ENCODE measurements around the gene P2RX4. TPM values are rescaled to one million over a fixed set of nuclear protein-coding genes. Genes with fewer than 3 reads are reported as not detected.
"Not testable (repeated sequence)": the region's sequence is repeated elsewhere in the genome, so short reads cannot be mapped to it uniquely, and the experiment has no call there.

P2RX4 gene
- total RNA-seq, 1 donor, result 44.2 TPM

DNA sequence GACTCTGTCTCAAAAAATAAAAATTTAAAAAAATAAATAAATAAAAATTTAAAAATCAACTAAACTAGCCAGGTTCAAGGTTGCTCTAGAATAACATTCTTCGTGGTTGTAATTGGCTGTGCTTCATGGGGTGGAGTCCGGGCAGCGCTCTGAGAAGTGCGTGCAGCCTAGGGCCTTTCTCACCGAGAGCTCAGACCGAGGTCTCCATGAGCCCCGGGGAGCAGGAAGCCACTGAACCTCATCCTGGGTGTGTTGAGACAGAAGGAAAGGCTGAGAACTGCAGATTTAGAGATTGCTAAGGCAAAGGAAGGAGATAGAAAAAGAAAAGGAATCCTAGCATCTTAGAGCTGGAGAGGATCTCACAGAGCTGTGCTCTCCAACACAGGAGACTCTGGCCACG is 14.7 kb downstream of the P2RX4 start:
- Histone ChIP-seq H3K9me3 (ENCODE audit: low read depth, low read length) (no peaks in the 10 kb centered on the region), H3K4me1 (ENCODE audit: insufficient read depth, low read length) (peaks cover 30% of the 10 kb centered on the region), H3K4me3 (ENCODE audit: low read length) (no peak overlapping the region), H3K27me3 (ENCODE audit: insufficient read depth, low read length) (no peaks in the 10 kb centered on the region)

DNA sequence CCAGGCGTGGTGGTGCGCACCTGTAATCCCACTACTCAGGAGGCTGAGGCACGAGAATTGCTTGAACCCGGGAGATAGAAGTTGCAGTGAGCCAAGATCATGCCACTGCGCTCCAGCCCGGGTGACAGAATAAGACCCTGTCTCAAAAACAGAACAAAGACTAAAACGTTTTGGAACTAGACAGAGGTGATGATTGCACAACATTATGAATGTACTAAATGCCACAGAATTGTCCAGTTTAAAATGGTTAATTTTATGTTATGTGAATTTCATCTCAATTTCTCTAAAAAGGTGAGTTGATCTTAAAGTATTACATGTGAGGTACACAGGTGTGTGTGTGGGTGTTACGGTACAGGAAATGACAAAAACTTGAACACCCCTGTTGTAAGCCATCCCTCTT is 16.5 kb downstream of the P2RX4 start:
- H3K9me3 ChIP-seq (ENCODE audit: low read depth, low read length), result no peaks in the 10 kb centered on the region
- no peaks in the 10 kb centered on the region for H3K27me3 ChIP-seq (ENCODE audit: insufficient read depth, low read length)
- peaks cover 34% of the 10 kb centered on the region for H3K4me1 ChIP-seq (ENCODE audit: insufficient read depth, low read length)
- no peak overlapping the region for H3K4me3 ChIP-seq (ENCODE audit: low read length)

DNA sequence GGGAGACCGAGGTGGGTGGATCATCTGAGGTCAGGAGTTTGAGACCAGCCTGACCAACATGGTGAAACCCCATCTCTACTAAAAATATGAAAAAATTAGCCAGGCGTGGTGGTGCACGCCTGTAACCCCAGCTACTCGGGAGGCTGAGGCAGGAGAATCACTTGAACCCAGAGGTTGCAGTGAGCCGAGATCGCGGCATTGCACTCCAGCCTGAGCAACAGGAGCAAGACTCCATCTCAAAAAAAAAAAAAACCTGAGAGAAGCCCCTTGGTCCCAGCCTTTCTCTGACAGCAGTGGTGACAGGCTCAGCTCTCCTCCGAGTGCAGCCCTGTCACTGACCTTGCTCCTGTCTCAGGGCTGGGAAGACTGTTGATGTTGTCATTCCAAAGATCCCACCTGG is 16.9 kb downstream of the P2RX4 start:
- H3K4me3 ChIP-seq (ENCODE audit: low read length); H3K9me3 ChIP-seq (ENCODE audit: low read depth, low read length); H3K27me3 ChIP-seq (ENCODE audit: insufficient read depth, low read length): not testable (repeated sequence)
- peaks cover 34% of the 10 kb centered on the region for H3K4me1 ChIP-seq (ENCODE audit: insufficient read depth, low read length)

DNA sequence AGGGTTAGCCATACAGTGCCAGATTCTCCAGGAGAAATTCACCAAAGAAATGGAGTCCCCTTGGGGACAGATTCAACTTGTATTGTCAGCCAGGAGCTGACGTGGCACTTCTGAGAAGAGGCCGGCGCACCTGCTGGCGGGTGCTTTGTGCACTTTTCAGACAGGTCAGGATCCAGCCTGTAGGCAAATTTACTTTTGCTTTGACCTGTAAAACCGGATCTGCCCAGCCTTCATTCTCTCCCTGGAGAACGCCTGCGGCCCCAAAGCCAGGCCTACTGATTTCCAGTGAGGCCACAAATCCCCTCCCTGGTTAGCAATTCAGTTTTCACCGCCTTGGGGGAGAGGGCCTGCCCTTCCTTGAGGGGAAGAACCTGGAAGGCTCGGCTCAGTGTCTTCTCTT is 17.4 kb downstream of the P2RX4 start:
- Histone ChIP-seq H3K27me3 (ENCODE audit: insufficient read depth, low read length) (no peaks in the 10 kb centered on the region), H3K4me1 (ENCODE audit: insufficient read depth, low read length) (peaks cover 34% of the 10 kb centered on the region), H3K4me3 (ENCODE audit: low read length) (no peak overlapping the region), H3K9me3 (ENCODE audit: low read depth, low read length) (no peaks in the 10 kb centered on the region)

DNA sequence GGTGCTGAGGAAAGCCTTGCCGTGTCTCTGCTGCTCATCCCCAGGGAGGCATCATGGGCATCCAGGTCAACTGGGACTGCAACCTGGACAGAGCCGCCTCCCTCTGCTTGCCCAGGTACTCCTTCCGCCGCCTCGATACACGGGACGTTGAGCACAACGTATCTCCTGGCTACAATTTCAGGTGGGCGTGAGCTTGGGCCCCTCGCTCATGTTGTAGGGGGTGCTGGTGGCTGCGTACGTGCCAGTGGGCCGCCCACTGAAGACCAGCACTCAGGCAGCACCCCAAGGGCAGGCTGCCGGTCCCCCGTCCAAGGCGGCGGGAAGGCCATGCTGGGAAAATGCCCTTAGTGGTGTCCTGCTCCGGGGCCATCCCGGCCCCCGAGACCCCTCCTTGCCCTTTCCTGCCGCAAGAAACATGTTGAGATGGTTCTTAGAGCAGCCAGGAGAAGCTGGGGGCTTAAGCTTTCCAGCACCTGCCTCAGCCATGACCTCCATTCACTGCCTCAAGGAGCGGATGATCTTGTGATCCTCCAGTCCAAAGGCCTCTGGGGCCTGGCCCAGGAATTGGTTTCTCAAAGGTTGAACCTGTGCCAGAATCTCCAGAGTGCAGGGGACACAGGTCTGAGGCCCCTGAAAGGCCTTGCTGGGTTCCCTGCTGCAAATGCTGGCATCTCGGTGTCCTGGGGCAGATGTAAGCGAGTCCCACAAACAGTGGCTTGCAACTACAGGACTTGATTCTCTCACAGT is 19.2 kb downstream of the P2RX4 start:
- H3K4me1 ChIP-seq (ENCODE audit: insufficient read depth, low read length), result peaks cover 19% of the 10 kb centered on the region
- no peaks in the 10 kb centered on the region for H3K27me3 ChIP-seq (ENCODE audit: insufficient read depth, low read length)
- no peak overlapping the region for H3K4me3 ChIP-seq (ENCODE audit: low read length)
- no peaks in the 10 kb centered on the region for H3K9me3 ChIP-seq (ENCODE audit: low read depth, low read length)

DNA sequence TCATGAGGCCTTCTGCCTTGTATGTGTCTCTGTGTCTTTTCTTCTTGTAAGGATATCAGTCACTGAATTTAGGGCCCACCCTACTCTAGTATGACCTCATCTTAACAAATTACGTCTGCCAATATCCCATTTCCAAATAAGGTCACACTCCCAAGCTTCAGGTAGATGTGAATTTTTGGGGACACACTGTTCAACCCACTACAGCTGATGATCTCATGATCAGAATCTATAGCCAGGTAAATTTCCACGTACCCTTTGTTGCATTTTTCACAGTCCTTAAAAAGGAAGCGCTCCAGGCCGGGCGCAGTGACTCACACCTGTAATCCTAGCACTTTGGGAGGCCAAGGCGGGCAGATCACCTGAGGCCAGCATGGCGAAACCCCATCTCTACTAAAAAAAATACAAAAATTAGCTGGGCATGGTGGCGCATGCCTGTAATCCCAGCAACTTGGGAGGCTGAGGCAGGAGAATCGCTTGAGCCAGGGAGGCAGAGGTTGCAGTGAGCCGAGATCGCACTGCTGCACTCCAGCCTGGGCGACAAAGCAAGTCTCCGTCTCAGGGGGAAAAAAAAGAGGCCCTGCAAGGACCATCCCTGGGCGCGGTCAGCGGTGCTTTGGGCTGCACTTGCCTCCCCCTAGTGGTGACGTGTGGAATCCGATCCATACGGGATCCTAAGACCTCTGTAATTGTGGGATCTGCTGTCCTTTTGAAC is 20.1 kb downstream of the P2RX4 start:
- peaks cover 16% of the 10 kb centered on the region for H3K4me1 ChIP-seq (ENCODE audit: insufficient read depth, low read length)
- H3K27me3 ChIP-seq (ENCODE audit: insufficient read depth, low read length); H3K9me3 ChIP-seq (ENCODE audit: low read depth, low read length); H3K4me3 ChIP-seq (ENCODE audit: low read length): not testable (repeated sequence)

DNA sequence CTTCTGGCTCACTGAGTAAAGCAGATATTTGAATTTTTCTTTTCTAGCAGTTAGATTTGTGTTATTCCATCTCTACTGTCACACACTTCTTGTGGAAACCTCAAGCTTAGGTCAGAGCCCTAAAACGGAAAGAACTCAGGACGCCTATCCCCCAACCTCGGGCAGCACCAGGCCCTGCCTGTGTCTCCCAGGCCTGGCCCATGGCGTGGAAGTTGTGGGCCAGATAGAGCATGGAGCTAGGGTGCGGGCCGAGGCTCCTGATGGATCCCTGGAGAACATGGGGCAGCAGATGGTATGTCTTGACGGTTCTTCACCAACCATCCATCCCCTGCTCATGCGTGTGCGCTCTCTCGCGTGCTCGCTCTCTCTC is 20.6 kb downstream of the P2RX4 start:
- H3K9me3 ChIP-seq (ENCODE audit: low read depth, low read length), result no peaks in the 10 kb centered on the region
- H3K4me3 ChIP-seq (ENCODE audit: low read length), result no peak overlapping the region
- peaks cover 16% of the 10 kb centered on the region for H3K4me1 ChIP-seq (ENCODE audit: insufficient read depth, low read length)
- no peaks in the 10 kb centered on the region for H3K27me3 ChIP-seq (ENCODE audit: insufficient read depth, low read length)

DNA sequence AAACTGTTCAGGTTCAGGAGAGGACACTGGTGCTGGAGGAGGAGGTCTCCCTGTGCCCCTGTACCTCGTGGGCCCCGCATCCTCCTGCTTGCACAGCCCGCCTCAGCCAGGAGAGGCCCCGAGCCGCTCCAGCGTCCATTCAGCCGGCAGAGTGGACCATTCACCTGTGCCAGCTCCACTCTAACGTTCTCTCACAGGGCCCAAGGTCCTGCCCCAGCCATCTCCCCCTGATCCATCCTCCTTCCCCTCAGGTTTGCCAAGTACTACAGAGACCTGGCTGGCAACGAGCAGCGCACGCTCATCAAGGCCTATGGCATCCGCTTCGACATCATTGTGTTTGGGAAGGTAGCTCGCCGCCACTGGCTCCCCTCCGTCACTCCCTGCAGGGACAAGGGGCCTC is 22.2 kb downstream of the P2RX4 start:
- no peak overlapping the region for H3K4me3 ChIP-seq (ENCODE audit: low read length)
- H3K27me3 ChIP-seq (ENCODE audit: insufficient read depth, low read length), result no peaks in the 10 kb centered on the region
- H3K4me1 ChIP-seq (ENCODE audit: insufficient read depth, low read length), result peaks cover 7% of the 10 kb centered on the region
- no peaks in the 10 kb centered on the region for H3K9me3 ChIP-seq (ENCODE audit: low read depth, low read length)

DNA sequence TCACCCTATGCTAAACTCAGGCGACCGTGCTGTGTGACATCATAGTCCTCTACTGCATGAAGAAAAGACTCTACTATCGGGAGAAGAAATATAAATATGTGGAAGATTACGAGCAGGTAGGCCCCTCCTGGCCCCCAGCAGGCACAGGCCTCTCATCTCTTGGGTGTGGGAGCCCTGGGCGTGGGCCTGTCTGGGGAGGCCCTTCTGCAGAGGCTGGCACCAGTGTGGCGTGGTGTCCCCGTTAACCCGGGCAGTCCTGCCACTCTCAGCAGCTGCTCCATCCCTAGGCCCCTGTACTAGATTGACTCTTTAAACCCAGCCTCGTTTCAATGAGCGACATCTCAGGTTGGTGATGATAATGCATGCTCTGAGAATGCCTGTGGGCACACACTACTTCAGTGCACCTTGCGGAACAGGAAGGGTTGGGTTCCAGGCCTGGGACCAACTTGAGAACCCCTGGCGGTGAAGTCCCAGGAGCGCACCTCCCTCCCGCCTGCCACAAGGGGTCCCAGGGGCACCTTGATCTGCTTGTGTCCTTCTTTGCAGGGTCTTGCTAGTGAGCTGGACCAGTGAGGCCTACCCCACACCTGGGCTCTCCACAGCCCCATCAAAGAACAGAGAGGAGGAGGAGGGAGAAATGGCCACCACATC is 23.2 kb downstream of the P2RX4 start:
- H3K4me1 ChIP-seq (ENCODE audit: insufficient read depth, low read length), result peaks cover 7% of the 10 kb centered on the region
- H3K9me3 ChIP-seq (ENCODE audit: low read depth, low read length), result no peaks in the 10 kb centered on the region
- H3K27me3 ChIP-seq (ENCODE audit: insufficient read depth, low read length), result no peaks in the 10 kb centered on the region
- H3K4me3 ChIP-seq (ENCODE audit: low read length), result no peak overlapping the region

DNA sequence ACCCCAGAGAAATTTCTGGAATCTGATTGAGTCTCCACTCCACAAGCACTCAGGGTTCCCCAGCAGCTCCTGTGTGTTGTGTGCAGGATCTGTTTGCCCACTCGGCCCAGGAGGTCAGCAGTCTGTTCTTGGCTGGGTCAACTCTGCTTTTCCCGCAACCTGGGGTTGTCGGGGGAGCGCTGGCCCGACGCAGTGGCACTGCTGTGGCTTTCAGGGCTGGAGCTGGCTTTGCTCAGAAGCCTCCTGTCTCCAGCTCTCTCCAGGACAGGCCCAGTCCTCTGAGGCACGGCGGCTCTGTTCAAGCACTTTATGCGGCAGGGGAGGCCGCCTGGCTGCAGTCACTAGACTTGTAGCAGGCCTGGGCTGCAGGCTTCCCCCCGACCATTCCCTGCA is 23.7 kb downstream of the P2RX4 start:
- Histone ChIP-seq H3K27me3 (ENCODE audit: insufficient read depth, low read length) (no peaks in the 10 kb centered on the region), H3K4me3 (ENCODE audit: low read length) (no peak overlapping the region)

DNA sequence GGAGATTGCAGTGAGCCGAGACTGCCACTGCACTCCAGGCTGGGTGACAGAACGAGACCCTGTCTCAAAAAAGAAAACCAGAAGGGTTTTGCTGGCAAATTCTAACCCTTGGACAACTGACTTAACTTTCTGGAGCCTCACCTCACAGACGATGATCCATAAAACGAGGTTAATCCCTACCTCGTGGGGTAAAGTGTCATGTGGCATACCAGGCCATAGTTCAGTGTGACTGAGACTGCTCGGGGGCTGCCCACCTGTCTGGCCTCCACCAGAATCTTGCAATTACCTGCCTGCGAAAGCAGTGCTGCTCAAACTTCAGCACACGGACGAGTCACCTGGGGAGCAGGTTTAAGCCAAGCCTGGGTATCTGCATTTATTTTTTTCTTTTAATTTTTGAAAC is 26.8 kb downstream of the P2RX4 start:
- no peaks in the 10 kb centered on the region for H3K27me3 ChIP-seq (ENCODE audit: insufficient read depth, low read length)
- no peaks in the 10 kb centered on the region for H3K9me3 ChIP-seq (ENCODE audit: low read depth, low read length)
- peaks cover 37% of the 10 kb centered on the region for H3K4me1 ChIP-seq (ENCODE audit: insufficient read depth, low read length)
- H3K4me3 ChIP-seq (ENCODE audit: low read length), result no peak overlapping the region

More for the DNA sequence above, 23.7 kb downstream of the P2RX4 start:
- no peaks in the 10 kb centered on the region for H3K9me3 ChIP-seq (ENCODE audit: low read depth, low read length)
- peaks cover 13% of the 10 kb centered on the region for H3K4me1 ChIP-seq (ENCODE audit: insufficient read depth, low read length)

DNA sequence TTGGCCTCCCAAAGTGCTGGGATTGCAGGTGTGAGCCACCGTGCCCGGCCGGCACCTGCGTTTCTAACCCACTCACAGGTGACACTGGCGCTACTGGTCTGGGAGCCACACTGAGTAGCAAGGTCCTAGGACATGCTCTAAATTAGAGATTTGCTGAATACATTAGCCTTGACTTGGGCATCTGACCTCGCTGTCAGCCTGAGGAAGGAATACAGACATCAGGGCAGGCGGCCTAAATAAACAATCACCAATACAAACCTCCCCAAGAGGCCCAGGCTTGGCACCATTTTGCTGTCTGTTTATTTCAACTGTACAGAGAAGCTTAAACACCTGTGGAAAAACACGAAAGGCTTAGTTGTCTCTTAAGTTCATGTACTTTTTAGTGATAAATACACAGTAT is 27.5 kb downstream of the P2RX4 start:
- no peaks in the 10 kb centered on the region for H3K9me3 ChIP-seq (ENCODE audit: low read depth, low read length)
- H3K4me1 ChIP-seq (ENCODE audit: insufficient read depth, low read length), result peaks cover 39% of the 10 kb centered on the region
- H3K4me3 ChIP-seq (ENCODE audit: low read length), result no peak overlapping the region
- no peaks in the 10 kb centered on the region for H3K27me3 ChIP-seq (ENCODE audit: insufficient read depth, low read length)

DNA sequence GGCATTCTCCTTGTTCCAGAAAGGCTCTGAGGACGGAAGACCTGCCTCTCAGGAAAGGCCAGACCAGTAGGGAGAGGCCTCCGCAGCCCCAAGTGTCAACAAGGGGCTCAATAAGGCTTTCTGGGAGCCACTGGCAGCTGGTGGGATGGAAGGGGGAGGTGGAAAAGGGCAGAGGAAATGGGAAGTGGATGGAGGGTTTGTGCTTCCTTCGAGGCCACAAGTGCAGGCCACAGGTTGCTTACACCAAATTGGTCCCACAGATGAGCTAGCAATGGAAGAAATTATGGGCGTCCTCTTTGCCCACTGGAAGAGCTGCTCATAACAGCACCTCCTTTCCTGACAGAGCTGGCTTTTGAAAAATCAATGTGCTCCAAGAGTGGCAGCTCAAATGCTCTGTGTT is 28.2 kb downstream of the P2RX4 start:
- no peaks in the 10 kb centered on the region for H3K9me3 ChIP-seq (ENCODE audit: low read depth, low read length)
- no peak overlapping the region for H3K4me3 ChIP-seq (ENCODE audit: low read length)
- H3K27me3 ChIP-seq (ENCODE audit: insufficient read depth, low read length), result no peaks in the 10 kb centered on the region
- H3K4me1 ChIP-seq (ENCODE audit: insufficient read depth, low read length), result peaks cover 39% of the 10 kb centered on the region

DNA sequence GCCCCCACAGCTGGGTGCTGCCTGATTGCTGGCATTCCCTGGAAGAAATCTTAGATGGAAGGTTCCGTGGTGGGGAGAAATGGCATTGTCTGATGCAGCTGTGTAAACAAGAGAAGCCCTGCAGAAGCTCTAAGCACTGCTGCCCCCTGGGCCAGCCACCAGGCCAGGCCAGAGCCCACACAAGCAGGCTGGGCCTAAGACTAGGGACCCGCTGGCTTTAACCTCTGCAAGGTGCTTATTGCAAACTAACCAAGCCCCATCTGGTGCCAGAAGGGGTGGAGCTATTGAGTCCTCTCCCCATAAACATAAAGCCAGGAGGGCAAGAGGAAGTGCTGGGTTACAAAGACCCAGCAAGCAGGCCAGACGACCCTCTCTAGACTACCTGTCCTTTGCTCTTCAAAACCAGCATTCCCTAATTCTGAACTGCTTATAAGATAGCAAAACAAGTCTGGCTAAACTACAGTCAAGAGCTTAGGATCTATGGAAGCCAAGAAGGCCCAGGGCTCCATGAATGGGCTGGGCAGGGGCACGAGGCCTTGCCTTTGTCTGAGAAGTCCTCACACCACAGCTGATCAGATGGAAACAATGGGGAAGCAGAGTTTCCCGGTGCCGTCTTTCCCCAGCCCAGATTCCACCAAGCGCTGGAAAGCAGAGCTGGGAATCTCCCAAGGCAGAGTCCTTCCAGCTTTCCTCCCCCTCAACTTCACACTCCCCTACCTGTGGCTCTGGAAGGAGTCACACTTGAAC is 28.8 kb downstream of the P2RX4 start:
- no peak overlapping the region for H3K4me3 ChIP-seq (ENCODE audit: low read length)
- H3K9me3 ChIP-seq (ENCODE audit: low read depth, low read length), result no peaks in the 10 kb centered on the region
- H3K27me3 ChIP-seq (ENCODE audit: insufficient read depth, low read length), result no peaks in the 10 kb centered on the region

More for the DNA sequence above, 28.8 kb downstream of the P2RX4 start:
- H3K4me1 ChIP-seq (ENCODE audit: insufficient read depth, low read length), result peaks cover 39% of the 10 kb centered on the region

All from mononuclear cell (primary cell).